ENCODE measurements around the gene STPG3. TPM values are rescaled to one million over a fixed set of nuclear protein-coding genes. Genes with fewer than 3 reads are reported as not detected.

STPG3 gene
- polyA plus RNA-seq, 1 donor (not counting 4 experiments of a cell fraction or from before 2014, with no cell fraction given): not detected

- DNase-seq (ENCODE audit: low read depth, low spot score): no peak
- no peak for FAIRE-seq
- Histone ChIP-seq H3K9me3 (ENCODE audit: control insufficient read depth, low read depth, low read length) (no peaks in the 10 kb centered on the region), H3K4me1 (ENCODE audit: control insufficient read depth, extremely low read depth, insufficient read depth, low read length) (peaks cover 30% of the 10 kb centered on the region), H3K4me3 (ENCODE audit: control insufficient read depth in 2 of 3, extremely low read depth in 1 of 3, insufficient read depth in 2 of 3, low read depth in 1 of 3, low read length in 3 of 3) (peak overlapping the region; percentile 93 to 97 (median 96)), H3K79me2 (ENCODE audit: control insufficient read depth, insufficient read depth, low read length) (peaks cover 53% of the 10 kb centered on the region), H3K4me2 (ENCODE audit: control insufficient read depth, extremely low read depth, insufficient read depth, low read depth, low read length) (peak overlapping the region; percentile 88), H3K27ac (ENCODE audit: control insufficient read depth, insufficient read depth, low read length) (peak overlapping the region; percentile 83), H3K36me3 (ENCODE audit: control insufficient read depth in 2 of 2, extremely low read depth in 1 of 2, insufficient read depth in 2 of 2, low read length in 2 of 2) (peaks cover 5 to 7% of the 10 kb centered on the region in 2 experiments), H2AFZ (ENCODE audit: control insufficient read depth, low read length) (peak overlapping the region; percentile 78), H3K9ac (ENCODE audit: control insufficient read depth, extremely low read depth, insufficient read depth, low read length) (peak overlapping the region; percentile 93), H3K9me1 (ENCODE audit: control insufficient read depth, extremely low read depth, insufficient read depth, low read length) (no peaks in the 10 kb centered on the region), H4K20me1 (ENCODE audit: control insufficient read depth, extremely low read depth, insufficient read depth, low read length) (no peaks in the 10 kb centered on the region), H3K27me3 (ENCODE audit: control insufficient read depth, extremely low read depth, insufficient read depth, low read length) (no peaks in the 10 kb centered on the region)
- TF ChIP-seq EZH2 (IDR thresholded peaks at IDR 0.05; ENCODE audit: low read length) (no peak), CTCF (optimal IDR thresholded peaks at IDR 0.05 in 1 of 3, IDR thresholded peaks at IDR 0.05 in 1 of 3, conservative IDR thresholded peaks at IDR 0.05 in 1 of 3; ENCODE audit: extremely low read depth in 1 of 3, insufficient read depth in 2 of 3, low read length in 3 of 3) (no peak)
- dilution Hi-C loops (cut with MboI; ENCODE audit: extremely low pct_ligation_motif_present, low sequenced_read_pairs): no loop called here
Measured at GRCh38 chr9:137204731-137205125, 46.4 kb upstream of the STPG3 start.

GRCh38 chr9:137205126-137206069, 45.7 kb upstream of the STPG3 start, which contains the start of the genes NDOR1 and TMEM203:
Gene NDOR1 (plus strand): TSS chr9:137205700. CDS start chr9:137205778, 78 bp downstream.
Gene TMEM203 (minus strand): TSS chr9:137205648. CDS start chr9:137205414, 234 bp downstream.
- TF ChIP-seq EZH2 (IDR thresholded peaks at IDR 0.05; ENCODE audit: low read length) (no peak), CTCF (optimal IDR thresholded peaks at IDR 0.05 in 1 of 3, IDR thresholded peaks at IDR 0.05 in 1 of 3, conservative IDR thresholded peaks at IDR 0.05 in 1 of 3; ENCODE audit: extremely low read depth in 1 of 3, insufficient read depth in 2 of 3, low read length in 3 of 3) (no peak)
- Histone ChIP-seq H3K9me1 (ENCODE audit: control insufficient read depth, extremely low read depth, insufficient read depth, low read length) (no peaks in the 10 kb centered on the region), H4K20me1 (ENCODE audit: control insufficient read depth, extremely low read depth, insufficient read depth, low read length) (no peaks in the 10 kb centered on the region), H3K36me3 (ENCODE audit: control insufficient read depth in 2 of 2, extremely low read depth in 1 of 2, insufficient read depth in 2 of 2, low read length in 2 of 2) (peaks cover 5 to 10% of the 10 kb centered on the region in 2 experiments), H3K79me2 (ENCODE audit: control insufficient read depth, insufficient read depth, low read length) (peaks cover 53% of the 10 kb centered on the region), H3K27me3 (ENCODE audit: control insufficient read depth, extremely low read depth, insufficient read depth, low read length) (no peaks in the 10 kb centered on the region), H3K4me1 (ENCODE audit: control insufficient read depth, extremely low read depth, insufficient read depth, low read length) (peaks cover 30% of the 10 kb centered on the region), H3K4me3 (ENCODE audit: control insufficient read depth in 2 of 3, extremely low read depth in 1 of 3, insufficient read depth in 2 of 3, low read depth in 1 of 3, low read length in 3 of 3) (peak within 1 kb of the TSS; percentile 93 to 97 (median 96)), H3K9me3 (ENCODE audit: control insufficient read depth, low read depth, low read length) (no peaks in the 10 kb centered on the region), H3K27ac (ENCODE audit: control insufficient read depth, insufficient read depth, low read length) (peak within 1 kb of the TSS; percentile 83), H3K9ac (ENCODE audit: control insufficient read depth, extremely low read depth, insufficient read depth, low read length) (peak within 1 kb of the TSS; percentile 93), H3K4me2 (ENCODE audit: control insufficient read depth, extremely low read depth, insufficient read depth, low read depth, low read length) (peak within 1 kb of the TSS; percentile 100), H2AFZ (ENCODE audit: control insufficient read depth, low read length) (peak within 1 kb of the TSS; percentile 78)
- dilution Hi-C loops (cut with MboI; ENCODE audit: extremely low pct_ligation_motif_present, low sequenced_read_pairs): no loop called here
- FAIRE-seq (no peak), DNase-seq (ENCODE audit: low read depth, low spot score) (no peak)
